ENCODE data around the gene CDV3.

DNA sequence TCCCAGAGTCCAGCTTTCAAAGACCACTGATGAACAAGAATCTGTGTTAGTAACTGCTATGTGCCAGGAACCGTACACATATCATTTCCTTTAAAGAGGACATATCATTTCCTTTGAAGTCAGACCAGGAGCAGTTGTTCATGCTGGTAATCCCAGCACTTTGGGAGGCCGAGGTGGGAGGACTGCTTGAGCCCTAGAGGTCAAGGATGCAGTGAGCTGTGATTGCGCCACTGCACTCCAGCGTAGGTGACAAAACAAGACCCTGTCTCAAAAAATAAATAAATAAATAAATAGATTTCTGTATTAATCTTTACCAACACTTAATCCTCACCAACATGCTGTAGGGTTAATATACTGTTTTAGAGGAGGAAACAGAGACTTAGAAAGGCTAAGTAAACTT, 23.9 kb upstream of the CDV3 start:
- TF ChIP-seq, protein P1, sequence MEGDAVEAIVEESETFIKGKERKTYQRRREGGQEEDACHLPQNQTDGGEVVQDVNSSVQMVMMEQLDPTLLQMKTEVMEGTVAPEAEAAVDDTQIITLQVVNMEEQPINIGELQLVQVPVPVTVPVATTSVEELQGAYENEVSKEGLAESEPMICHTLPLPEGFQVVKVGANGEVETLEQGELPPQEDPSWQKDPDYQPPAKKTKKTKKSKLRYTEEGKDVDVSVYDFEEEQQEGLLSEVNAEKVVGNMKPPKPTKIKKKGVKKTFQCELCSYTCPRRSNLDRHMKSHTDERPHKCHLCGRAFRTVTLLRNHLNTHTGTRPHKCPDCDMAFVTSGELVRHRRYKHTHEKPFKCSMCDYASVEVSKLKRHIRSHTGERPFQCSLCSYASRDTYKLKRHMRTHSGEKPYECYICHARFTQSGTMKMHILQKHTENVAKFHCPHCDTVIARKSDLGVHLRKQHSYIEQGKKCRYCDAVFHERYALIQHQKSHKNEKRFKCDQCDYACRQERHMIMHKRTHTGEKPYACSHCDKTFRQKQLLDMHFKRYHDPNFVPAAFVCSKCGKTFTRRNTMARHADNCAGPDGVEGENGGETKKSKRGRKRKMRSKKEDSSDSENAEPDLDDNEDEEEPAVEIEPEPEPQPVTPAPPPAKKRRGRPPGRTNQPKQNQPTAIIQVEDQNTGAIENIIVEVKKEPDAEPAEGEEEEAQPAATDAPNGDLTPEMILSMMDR (IDR thresholded peaks at IDR 0.05; ENCODE audit: insufficient read depth, low read length): no peak
- TF ChIP-seq REST (IDR thresholded peaks at IDR 0.05; ENCODE audit: insufficient replicate concordance, low read depth) (no peak), POLR2AphosphoS5 (IDR thresholded peaks at IDR 0.05; ENCODE audit: low read depth) (no peak)
